Measurements from ENCODE around the gene HPSE2.
A peak's percentile ranks its signal among the peaks of the same experiment; 100 is the strongest.

Gene HPSE2

GRCh38 chr10:99234791-99235657 lies 628 bp downstream of the HPSE2 start:
- TF ChIP-seq FOXP2 (optimal IDR thresholded peaks at IDR 0.05; ENCODE audit: control extremely low read depth, extremely low read length, insufficient read depth) = no peak
- no peak for TF ChIP-seq EZH2 (IDR thresholded peaks at IDR 0.05)
- no peak for TF ChIP-seq POLR2AphosphoS5 (IDR thresholded peaks at IDR 0.05; ENCODE audit: borderline replicate concordance, low read depth, low read length)
- Histone ChIP-seq H3K36me3 (ENCODE audit: insufficient read depth, low read length) (no peaks in the 10 kb centered on the region), H3K9me3 (ENCODE audit: low read depth, low read length) (no peaks in the 10 kb centered on the region), H3K9ac (ENCODE audit: insufficient read length) (peak overlapping the region; percentile 60), H3K27ac (no peak overlapping the region), H3K4me3 (peak overlapping the region; percentile 69)
- DNase-seq (ENCODE audit: low read depth, low spot score) = no peak

- no peak for DNase-seq (ENCODE audit: low read depth, low spot score)
- peak overlapping the region; percentile 60 for H3K9ac ChIP-seq (ENCODE audit: insufficient read length)
Observed at GRCh38 chr10:99234041-99234790, 1.4 kb downstream of the HPSE2 start.

GRCh38 chr10:99233689-99234037 lies 2.0 kb downstream of the HPSE2 start:
- TF ChIP-seq FOXP2 (optimal IDR thresholded peaks at IDR 0.05; ENCODE audit: control extremely low read depth, extremely low read length, insufficient read depth) (no peak), EZH2 (IDR thresholded peaks at IDR 0.05) (no peak), POLR2AphosphoS5 (IDR thresholded peaks at IDR 0.05; ENCODE audit: borderline replicate concordance, low read depth, low read length) (no peak)
- DNase-seq (ENCODE audit: low read depth, low spot score) = no peak
- Histone ChIP-seq H3K9ac (ENCODE audit: insufficient read length) (no peak overlapping the region), H3K27ac (no peak overlapping the region), H3K4me3 (no peak overlapping the region), H3K36me3 (ENCODE audit: insufficient read depth, low read length) (no peaks in the 10 kb centered on the region), H3K9me3 (ENCODE audit: low read depth, low read length) (no peaks in the 10 kb centered on the region)

More at GRCh38 chr10:99234041-99234790, 1.4 kb downstream of the HPSE2 start:
- Histone ChIP-seq H3K9me3 (ENCODE audit: low read depth, low read length) (no peaks in the 10 kb centered on the region), H3K4me3 (peak overlapping the region; percentile 69), H3K36me3 (ENCODE audit: insufficient read depth, low read length) (no peaks in the 10 kb centered on the region), H3K27ac (no peak overlapping the region)
- TF ChIP-seq POLR2AphosphoS5 (IDR thresholded peaks at IDR 0.05; ENCODE audit: borderline replicate concordance, low read depth, low read length) (no peak), EZH2 (IDR thresholded peaks at IDR 0.05) (no peak), FOXP2 (optimal IDR thresholded peaks at IDR 0.05; ENCODE audit: control extremely low read depth, extremely low read length, insufficient read depth) (no peak)

- H3K9ac ChIP-seq (ENCODE audit: insufficient read length) = no peak overlapping the region
- H3K27ac ChIP-seq = no peak overlapping the region
- no peaks in the 10 kb centered on the region for H3K9me3 ChIP-seq (ENCODE audit: low read depth, low read length)
- no peak overlapping the region for H3K4me3 ChIP-seq
- no peaks in the 10 kb centered on the region for H3K36me3 ChIP-seq (ENCODE audit: insufficient read depth, low read length)
- no peak for TF ChIP-seq FOXP2 (optimal IDR thresholded peaks at IDR 0.05; ENCODE audit: control extremely low read depth, extremely low read length, insufficient read depth)
- no peak for TF ChIP-seq EZH2 (IDR thresholded peaks at IDR 0.05)
- DNase-seq (ENCODE audit: low read depth, low spot score) = no peak
Observed at GRCh38 chr10:99233000-99233688, 2.5 kb downstream of the HPSE2 start.

GRCh38 chr10:99232360-99232999 lies 3.2 kb downstream of the HPSE2 start:
- TF ChIP-seq EZH2 (IDR thresholded peaks at IDR 0.05) (no peak), FOXP2 (optimal IDR thresholded peaks at IDR 0.05; ENCODE audit: control extremely low read depth, extremely low read length, insufficient read depth) (no peak), POLR2AphosphoS5 (IDR thresholded peaks at IDR 0.05; ENCODE audit: borderline replicate concordance, low read depth, low read length) (no peak)
- H3K4me3 ChIP-seq = no peak overlapping the region
- DNase-seq (ENCODE audit: low read depth, low spot score) = no peak
- no peak overlapping the region for H3K9ac ChIP-seq (ENCODE audit: insufficient read length)
- H3K36me3 ChIP-seq (ENCODE audit: insufficient read depth, low read length) = no peaks in the 10 kb centered on the region
- H3K9me3 ChIP-seq (ENCODE audit: low read depth, low read length) = no peaks in the 10 kb centered on the region
- no peak overlapping the region for H3K27ac ChIP-seq

GRCh38 chr10:99224766-99225165 lies 10.9 kb downstream of the HPSE2 start:
- no peaks in the 10 kb centered on the region for H3K36me3 ChIP-seq (ENCODE audit: insufficient read depth, low read length)
- H3K9me3 ChIP-seq (ENCODE audit: low read depth, low read length) = no peaks in the 10 kb centered on the region
- no peak overlapping the region for H3K9ac ChIP-seq (ENCODE audit: insufficient read length)
- TF ChIP-seq POLR2AphosphoS5 (IDR thresholded peaks at IDR 0.05; ENCODE audit: borderline replicate concordance, low read depth, low read length) (no peak), EZH2 (IDR thresholded peaks at IDR 0.05) (no peak), FOXP2 (optimal IDR thresholded peaks at IDR 0.05; ENCODE audit: control extremely low read depth, extremely low read length, insufficient read depth) (no peak)
- no peak for DNase-seq (ENCODE audit: low read depth, low spot score)
- no peak overlapping the region for H3K27ac ChIP-seq
- H3K4me3 ChIP-seq = no peak overlapping the region

GRCh38 chr10:99207340-99207739 lies 28.3 kb downstream of the HPSE2 start:
- Histone ChIP-seq H3K36me3 (ENCODE audit: insufficient read depth, low read length) (no peaks in the 10 kb centered on the region), H3K9me3 (ENCODE audit: low read depth, low read length) (no peaks in the 10 kb centered on the region), H3K4me3 (no peak overlapping the region), H3K9ac (ENCODE audit: insufficient read length) (no peak overlapping the region), H3K27ac (no peak overlapping the region)
- no peak for TF ChIP-seq FOXP2 (optimal IDR thresholded peaks at IDR 0.05; ENCODE audit: control extremely low read depth, extremely low read length, insufficient read depth)
- TF ChIP-seq POLR2AphosphoS5 (IDR thresholded peaks at IDR 0.05; ENCODE audit: borderline replicate concordance, low read depth, low read length) = no peak
- TF ChIP-seq EZH2 (IDR thresholded peaks at IDR 0.05) = no peak
- no peak for DNase-seq (ENCODE audit: low read depth, low spot score)

GRCh38 chr10:99203310-99203709 lies 32.3 kb downstream of the HPSE2 start:
- Histone ChIP-seq H3K27ac (no peak overlapping the region), H3K9ac (ENCODE audit: insufficient read length) (no peak overlapping the region), H3K9me3 (ENCODE audit: low read depth, low read length) (no peaks in the 10 kb centered on the region), H3K4me3 (no peak overlapping the region), H3K36me3 (ENCODE audit: insufficient read depth, low read length) (no peaks in the 10 kb centered on the region)
- no peak for DNase-seq (ENCODE audit: low read depth, low spot score)
- TF ChIP-seq POLR2AphosphoS5 (IDR thresholded peaks at IDR 0.05; ENCODE audit: borderline replicate concordance, low read depth, low read length) (no peak), EZH2 (IDR thresholded peaks at IDR 0.05) (no peak), FOXP2 (optimal IDR thresholded peaks at IDR 0.05; ENCODE audit: control extremely low read depth, extremely low read length, insufficient read depth) (no peak)
